ENCODE results near the gene ARHGAP11B.
"Not testable (repeated sequence)": the region's sequence is repeated elsewhere in the genome, so short reads cannot be mapped to it uniquely, and the experiment has no call there.

ARHGAP11B gene

GRCh38 chr15:30625436-30626193 is at the start of gene ARHGAP11B:
ARHGAP11B (plus strand) TSS chr15:30626128.
- DNase-seq: not testable (repeated sequence)

- DNase-seq: not testable (repeated sequence)
These were observed 46.4 kb upstream of the ARHGAP11B start for GRCh38 chr15:30579394-30579970.

GRCh38 chr15:30580716-30581115 is 45.2 kb upstream of the ARHGAP11B start:
- not testable (repeated sequence) for DNase-seq

- not testable (repeated sequence) for DNase-seq
These were observed 27.0 kb upstream of the ARHGAP11B start for GRCh38 chr15:30598953-30599352.

- DNase-seq: not testable (repeated sequence)
These were observed 22.1 kb upstream of the ARHGAP11B start, which contains the start of gene GOLGA8H for GRCh38 chr15:30603796-30604195. GOLGA8H (plus strand) TSS chr15:30604028; CDS start chr15:30604126, 98 bp downstream.

- not testable (repeated sequence) for DNase-seq
These were observed 13.7 kb upstream of the ARHGAP11B start for GRCh38 chr15:30612271-30612670.

- DNase-seq: not testable (repeated sequence)
These were observed 4.6 kb upstream of the ARHGAP11B start for GRCh38 chr15:30621342-30621741.

- DNase-seq: not testable (repeated sequence)
These were observed 252 bp downstream of the ARHGAP11B start for GRCh38 chr15:30626194-30626565.

- not testable (repeated sequence) for DNase-seq
These were observed 704 bp downstream of the ARHGAP11B start for GRCh38 chr15:30626632-30627031.

GRCh38 chr15:30650012-30650929 is 24.3 kb downstream of the ARHGAP11B start:
- DNase-seq: no peak

- not testable (repeated sequence) for DNase-seq
These were observed 35.2 kb downstream of the ARHGAP11B start for GRCh38 chr15:30661154-30661553.

- not testable (repeated sequence) for DNase-seq
These were observed 43.7 kb downstream of the ARHGAP11B start for GRCh38 chr15:30669621-30670020.

- DNase-seq: no peak
These were observed 44.1 kb downstream of the ARHGAP11B start for GRCh38 chr15:30670056-30670455.

GRCh38 chr15:30671309-30671708 is 45.4 kb downstream of the ARHGAP11B start:
- no peak for DNase-seq

GRCh38 chr15:30675126-30675525 is 49.2 kb downstream of the ARHGAP11B start:
- DNase-seq: no peak

GRCh38 chr15:30675891-30676290 is 50.0 kb downstream of the ARHGAP11B start:
- DNase-seq: not testable (repeated sequence)

- DNase-seq: not testable (repeated sequence)
These were observed 55.1 kb downstream of the ARHGAP11B start for GRCh38 chr15:30680997-30681396.

GRCh38 chr15:30685709-30686285 is 59.9 kb downstream of the ARHGAP11B start:
- not testable (repeated sequence) for DNase-seq

GRCh38 chr15:30686651-30687050 is 60.7 kb downstream of the ARHGAP11B start:
- DNase-seq: peak; percentile 3

Measured in NCI-H1105 treated with DMSO at 0.1 percent for 48 hours (cell line).